Stimulated activated CD8-positive, alpha-beta memory T cell treated with anti-CD3 and anti-CD28 coated beads, Interleukin-4, amount 100 ng/mL, for 24 hours (primary cell): ENCODE results near the gene FHOD3.

Source experiments
- DNase-seq: peaks from one replicate; pipeline ENCODE4 v3.0.0-alpha.2; 2020; ENCODE audit warnings: low read depth

FHOD3 gene

DNA sequence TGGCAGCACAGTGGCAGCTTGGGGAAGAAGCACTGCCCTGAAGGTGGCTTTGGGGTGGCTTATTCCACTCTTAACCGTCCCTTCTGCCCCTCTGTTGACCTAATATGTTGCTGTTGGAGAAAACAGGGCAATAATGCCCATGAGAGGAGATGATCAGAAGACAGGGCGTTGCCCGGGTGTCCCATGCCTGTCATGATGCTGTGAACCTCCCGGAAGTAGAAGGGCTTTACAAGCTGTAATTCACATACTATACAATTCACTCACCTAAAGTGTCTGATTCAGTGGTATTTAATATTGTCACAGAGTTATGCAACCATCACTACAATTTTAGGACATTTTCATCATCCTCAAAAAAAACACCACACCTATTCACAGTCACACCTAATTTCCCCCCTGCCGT, 112.3 kb downstream of the FHOD3 start:
- no peak for DNase-seq

DNA sequence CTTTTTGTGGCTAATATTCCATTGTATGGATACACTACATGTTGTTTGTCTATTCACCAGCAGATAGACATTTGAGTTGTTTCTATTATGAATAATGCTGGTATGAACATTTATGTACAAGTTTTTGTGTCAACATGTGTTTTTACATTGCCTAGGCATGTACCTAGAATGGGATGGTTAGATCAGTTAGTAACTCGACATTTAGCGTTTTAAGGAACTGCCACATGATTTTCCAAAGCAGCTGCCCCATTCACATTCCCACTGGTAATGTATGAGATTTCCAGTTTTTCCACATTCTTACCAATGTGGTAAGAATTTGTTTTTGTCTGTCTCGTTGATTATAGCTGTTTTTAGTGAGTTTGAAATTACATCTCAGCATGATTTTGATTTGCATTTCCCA, 112.8 kb downstream of the FHOD3 start:
- no peak for DNase-seq

DNA sequence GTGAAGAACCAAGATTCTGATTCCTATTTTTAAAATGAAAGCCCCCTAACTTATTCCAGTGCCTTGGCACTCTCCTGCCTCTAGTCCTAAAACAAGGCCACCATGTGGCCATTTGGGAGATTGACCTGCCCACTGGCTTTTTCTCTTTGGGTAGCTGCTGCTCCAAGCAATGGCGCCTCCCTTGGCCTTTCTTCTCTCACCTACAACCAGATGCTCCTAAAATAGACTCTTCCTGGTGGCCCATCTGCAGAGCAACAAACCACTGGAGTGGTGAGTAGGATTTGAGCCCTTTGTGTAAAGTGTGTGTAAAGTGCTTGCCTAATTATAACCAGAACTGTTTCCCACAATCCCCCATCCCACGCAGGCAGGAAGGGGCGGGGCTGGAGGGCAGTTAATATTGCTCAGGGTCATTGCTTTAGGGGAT, 114.2 kb downstream of the FHOD3 start:
- DNase-seq: no peak

DNA sequence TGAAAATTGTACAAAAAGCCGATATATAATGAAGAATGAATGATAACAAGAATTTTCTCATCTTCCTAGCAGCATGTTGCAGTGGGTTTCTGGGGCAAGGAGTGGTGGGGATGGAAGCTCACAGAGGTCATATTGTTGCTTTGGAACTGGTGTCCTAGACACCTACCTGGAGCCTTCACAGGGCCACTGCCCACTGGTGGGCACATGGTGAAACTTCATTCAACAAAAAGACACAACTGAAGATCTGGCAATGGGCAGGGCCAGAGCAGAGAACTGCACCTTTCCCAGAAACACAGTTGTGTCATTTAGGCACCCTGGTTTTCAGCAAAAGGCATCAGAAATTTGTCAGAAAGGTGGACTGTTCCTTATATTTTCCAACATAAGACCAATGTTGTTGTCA, 115.3 kb downstream of the FHOD3 start:
- DNase-seq: no peak

DNA sequence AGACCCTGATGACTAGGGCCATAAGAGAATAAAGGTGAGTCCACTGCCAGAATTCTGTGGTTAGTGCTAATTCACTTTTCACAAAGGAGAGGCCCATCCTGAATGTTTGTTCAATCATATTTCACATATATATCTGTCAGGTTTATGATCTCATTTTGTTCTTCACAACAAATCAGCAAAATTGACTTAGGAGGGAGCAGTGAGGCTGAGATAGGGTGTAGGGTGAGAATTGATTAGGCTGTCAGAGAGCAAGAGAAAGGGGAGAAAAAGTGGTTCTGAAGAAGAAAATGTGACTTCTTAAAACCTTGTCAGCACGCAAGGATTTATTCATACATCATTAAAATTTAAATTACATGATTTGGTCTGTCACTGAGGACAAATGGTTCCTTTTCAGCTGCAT, 117.7 kb downstream of the FHOD3 start:
- no peak for DNase-seq

DNA sequence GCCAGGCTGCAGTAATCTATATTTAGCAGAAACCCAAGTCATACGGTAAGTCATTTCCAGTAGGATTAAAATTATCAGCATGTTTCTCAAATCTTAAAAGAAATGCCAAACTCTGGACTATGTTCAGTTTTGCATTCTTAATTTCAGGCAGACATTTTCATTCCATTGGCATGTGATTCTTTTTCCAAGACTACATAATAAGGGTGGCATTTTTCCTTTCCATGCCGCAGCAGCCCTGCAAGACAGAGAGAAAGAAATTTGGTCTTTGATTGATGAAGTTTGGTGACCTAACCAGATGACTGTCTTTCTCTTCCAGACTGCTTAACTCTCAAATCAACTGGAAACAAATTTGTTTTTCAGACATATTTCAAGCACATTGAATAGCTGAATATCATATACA, 118.1 kb downstream of the FHOD3 start:
- no peak for DNase-seq

DNA sequence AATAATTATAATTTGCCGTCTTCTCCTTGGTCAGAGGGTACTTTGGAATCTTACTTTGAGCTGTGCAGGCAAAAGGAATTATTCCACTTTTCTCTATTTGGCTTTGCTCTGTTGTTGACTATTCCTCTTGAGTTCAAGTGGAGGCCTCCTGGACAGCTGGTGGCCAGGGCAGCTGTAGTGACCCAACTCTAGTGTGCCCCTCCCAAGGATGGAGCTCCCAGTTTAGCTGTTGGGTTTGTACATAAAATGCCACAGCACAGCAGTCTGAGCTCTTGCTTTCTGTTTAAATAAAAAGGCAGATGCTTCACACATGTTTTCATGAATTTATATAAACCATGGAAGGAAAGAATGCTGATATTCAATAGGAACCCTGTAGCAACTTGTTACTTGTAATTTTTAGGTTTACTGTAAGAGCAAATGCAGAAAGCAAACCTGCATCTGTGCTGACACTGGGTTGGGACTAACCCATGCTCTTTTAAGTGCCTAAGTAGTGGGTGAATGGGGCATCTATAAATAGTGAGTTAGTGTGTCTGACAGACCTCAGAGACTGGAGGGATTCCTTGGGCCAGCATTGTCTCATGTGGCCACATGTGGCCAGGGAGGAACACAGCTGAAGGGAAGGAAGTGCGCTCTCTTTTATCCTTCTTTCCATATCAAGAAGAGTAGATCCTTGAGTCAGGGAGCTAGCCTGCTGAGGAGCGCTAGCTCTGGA, 121.8 kb downstream of the FHOD3 start:
- no peak for DNase-seq

DNA sequence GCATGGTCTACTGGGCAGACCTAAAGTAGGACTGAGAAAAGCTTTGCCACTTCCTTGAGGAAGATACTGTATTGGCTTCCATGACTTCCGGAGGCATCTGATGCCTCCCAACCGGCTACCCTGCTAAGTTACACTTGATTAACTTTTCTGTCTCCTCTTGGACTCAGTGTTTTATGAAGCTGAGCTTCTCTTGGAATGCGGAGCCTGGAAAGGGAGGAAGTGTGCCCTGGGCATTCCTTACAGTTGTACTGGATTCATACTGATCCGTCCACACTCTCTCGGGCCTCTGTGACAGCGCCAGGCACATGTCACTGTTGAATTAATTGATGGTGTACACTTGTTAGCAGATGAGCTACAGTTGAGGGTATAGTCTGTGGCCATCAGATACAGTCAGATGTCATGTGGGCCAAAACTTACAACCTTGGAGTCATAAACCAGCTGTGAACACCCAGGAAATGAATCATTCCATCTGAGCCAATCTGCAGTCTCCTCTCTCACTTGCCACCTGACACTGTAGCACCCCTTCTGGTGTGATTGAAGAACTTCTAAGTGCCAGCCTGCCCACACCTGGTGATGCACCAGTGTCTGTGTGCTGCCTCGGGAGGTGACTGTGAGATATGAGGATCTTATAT, 122.5 kb downstream of the FHOD3 start:
- no peak for DNase-seq

DNA sequence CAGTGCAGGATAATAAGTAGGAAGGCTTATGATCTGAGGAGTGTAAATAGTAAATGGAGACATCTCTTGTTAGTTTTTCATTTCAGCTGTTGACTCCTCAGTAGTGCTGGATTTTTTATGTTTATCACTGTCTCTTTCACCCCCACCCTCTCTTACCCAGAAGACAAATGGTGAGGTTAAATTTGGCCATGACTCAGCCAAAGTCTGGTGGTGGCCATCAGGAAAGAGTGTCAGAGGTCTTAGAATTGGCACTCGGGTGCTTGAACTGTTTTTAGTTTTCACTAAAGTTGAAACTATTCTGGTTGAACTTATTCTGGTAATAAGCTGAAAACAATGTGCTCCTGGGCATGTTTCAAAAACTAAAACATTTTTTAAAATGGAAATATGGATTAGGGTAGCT, 123.3 kb downstream of the FHOD3 start:
- DNase-seq: no peak

DNA sequence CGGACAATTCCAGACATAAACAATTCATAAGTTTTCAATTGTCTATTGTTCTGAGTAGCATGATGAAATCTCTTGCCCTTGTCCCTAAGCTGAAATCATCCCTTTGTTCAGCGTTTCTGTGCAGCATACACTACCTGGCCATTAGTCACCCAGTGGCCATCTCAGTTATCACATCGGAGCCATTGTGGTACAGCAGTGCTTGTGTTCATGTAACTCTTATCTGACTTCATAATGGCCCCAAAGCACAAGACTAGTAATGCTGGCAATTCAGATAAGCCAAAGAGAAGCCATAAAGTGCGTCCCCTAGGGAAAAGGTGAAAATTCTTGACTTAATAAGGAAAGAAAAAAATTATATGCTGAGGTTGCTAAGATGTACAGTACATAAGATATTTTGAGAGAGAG, 127.2 kb downstream of the FHOD3 start:
- no peak for DNase-seq

DNA sequence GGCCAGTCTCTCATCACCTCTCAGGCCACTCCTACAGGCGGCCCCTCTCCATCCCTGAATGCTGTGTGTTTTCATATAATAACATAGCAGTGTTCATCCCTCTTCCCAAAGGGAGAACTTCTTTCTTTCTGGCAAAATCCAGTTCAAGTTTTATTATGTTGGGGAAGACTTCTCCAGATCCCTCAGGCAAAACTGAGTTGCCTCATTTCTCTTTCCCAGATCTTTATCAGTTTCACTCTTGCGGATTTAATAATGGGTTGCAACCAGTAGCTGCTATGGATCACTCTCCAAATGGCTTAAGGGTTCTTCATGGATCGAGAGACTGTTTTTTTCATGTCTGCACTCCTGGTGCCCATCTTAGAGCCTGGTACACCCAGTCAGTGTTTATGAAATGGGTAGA, 129.9 kb downstream of the FHOD3 start:
- no peak for DNase-seq

DNA sequence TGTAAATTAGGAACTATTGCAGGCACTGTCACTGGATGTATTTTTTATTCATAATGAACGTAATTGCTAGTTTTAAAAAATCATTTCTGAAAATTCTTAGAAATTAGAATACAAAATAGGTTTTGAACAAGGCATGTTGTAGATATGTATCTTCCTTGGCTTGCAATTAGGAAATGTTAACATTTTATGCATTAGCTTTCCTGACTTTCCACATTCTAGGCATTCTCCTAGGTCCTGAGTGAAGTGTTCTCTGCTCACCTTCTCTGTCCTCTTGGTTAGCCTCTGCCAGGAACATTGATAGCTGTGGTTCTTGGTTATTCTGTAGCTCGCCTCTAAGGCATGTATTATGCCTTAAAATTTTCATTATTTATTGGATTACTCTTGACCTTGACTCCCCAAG, 130.3 kb downstream of the FHOD3 start:
- no peak for DNase-seq

DNA sequence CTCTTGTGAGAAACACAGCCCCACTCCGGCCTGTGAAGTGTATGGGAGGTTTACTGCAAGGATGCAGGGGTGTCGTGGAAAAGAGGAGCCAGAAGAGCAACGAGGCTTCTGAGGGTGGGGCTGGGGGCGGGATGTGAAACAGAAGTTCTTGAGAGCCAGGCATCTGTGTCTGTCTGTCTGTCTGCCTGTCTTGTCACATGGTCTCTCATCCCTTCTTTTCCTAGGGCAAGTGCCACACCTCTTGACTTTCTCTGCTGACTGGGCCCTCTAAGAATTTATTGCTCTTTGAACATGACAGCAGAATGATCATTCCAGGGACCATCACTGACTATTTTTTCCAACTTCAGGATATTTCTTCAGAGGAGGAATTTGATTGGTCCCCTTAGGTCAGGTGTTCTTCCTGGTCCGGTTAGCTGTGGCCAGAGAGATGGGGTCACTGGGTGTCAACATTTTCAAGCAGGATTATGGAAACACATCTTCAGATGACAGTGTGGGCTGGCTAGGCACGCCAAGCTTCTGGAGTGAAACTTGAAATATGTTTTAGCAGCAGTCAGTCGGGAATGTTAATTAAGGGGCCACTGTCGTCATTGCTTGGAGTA, 131.0 kb downstream of the FHOD3 start:
- no peak for DNase-seq

DNA sequence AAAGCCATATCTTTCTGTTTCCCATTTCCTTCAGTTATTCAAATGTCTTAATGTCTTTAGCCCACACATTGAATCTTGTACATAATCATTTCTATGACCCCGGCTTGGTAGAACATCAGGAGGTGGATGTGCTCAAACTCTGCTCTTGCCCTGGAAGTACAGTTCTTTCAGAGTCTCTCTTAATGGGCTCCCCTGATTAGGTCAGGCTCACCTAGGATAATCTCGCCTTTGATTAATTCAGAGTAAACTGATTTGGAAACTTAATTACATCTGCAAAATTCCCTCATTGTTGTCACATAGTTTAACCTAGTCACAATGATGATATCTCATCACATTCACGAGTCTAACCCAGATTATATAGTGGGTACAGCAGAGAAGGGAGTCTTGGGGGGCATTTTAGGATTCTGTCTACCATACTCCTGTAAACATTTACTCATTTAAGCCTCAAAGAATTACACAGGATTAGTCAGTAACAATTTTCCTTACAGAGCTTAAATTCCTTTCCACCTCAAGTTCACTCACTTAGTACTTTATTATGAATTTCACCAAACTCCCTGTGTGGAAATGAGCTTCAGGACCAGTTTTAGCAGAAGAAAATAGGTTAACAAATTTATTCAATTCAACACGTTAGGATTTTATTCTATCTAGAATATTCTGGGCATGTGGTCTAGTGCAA, 135.5 kb downstream of the FHOD3 start:
- no peak for DNase-seq

DNA sequence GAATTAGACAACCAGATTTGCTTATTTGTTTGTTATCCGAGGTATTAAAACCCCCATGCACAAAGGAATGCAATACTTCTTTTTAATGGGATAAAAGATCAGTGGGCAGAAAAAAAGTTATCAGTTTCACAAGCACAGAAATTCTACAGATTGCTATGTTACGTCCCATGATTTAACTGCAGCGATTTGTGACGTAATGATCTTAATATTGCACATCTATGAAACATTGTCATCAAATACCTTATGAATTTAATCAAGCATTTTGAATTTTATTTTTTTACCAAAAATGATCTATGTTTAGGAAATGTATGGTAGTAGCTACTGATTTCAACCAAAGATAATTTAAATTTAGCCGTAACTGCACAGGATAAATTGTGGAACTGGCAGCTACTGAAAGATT, 138.9 kb downstream of the FHOD3 start:
- no peak for DNase-seq

DNA sequence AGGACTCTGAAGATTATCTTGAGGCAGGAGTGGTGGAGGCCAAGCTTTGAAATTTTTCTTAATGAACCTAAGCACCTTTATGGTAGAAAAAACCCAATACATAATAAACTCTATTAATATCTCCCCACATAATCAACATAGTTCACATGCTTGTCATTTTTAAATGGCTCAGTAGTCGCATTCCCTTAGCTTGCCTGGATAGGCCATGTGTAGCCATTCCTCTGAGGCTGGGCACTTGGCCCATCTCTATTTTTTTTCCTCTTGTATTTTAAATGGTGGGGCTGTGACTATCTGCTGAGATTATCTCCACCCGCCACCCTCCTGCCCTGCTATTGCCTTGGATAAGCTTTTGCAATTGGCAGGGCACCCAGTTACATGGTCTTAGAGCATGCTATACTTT, 143.1 kb downstream of the FHOD3 start:
- DNase-seq: no peak

DNA sequence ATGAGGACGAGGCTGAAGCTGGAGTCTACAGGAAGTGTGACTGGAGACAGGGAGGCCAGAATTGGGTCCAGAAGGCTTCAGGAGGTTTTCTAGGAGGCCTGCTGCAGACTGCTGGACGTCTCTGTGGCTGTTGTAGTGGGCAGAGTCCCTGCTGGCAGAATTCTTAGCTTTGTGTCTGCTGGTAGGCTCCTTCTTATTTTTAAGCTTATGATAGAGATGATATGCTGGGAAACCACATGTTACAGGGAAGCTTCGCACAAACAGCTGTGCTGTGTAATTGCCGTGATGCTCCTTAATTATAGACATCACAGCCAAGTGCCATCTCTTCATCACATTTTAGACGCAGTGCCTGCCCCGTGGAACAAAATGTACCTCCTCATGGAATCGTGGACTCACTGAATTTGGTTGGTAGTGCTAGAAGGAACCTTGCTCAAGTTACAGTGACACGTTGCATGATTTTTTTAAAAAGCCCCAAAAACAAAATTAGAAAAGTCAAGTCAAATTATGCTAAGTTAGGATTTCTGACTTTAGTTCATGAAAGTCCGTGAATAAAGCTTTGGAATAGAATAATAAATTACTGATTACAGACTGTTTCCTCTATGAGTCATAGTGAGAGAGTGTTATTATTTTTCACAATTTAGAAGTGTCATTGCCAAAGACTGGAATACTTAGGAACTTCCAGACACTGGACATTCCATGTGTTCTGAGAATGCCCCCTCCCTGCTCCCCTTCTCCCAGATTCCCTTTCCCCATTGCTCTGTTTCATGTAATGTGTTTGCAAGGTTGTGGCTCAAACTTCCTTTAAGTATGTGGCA, 144.1 kb downstream of the FHOD3 start:
- DNase-seq: no peak

DNA sequence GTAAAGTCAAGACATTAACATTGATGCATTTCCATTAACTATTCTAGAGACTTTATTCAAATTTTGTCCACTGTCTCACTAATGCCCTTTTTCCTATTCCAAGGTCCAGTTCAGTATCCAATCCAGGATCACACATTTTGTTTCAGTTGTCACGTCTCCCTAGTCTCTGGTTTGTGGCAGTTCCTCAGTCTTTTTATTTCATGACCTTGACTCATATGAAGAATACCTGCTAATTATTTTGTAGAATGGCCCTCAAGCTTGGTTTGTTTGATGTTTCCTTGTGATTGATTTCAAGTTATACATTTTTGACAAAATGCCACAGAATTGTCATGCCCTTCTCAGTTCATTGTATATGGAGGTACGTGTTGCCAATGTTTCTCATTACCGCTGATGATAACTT, 145.2 kb downstream of the FHOD3 start:
- no peak for DNase-seq

DNA sequence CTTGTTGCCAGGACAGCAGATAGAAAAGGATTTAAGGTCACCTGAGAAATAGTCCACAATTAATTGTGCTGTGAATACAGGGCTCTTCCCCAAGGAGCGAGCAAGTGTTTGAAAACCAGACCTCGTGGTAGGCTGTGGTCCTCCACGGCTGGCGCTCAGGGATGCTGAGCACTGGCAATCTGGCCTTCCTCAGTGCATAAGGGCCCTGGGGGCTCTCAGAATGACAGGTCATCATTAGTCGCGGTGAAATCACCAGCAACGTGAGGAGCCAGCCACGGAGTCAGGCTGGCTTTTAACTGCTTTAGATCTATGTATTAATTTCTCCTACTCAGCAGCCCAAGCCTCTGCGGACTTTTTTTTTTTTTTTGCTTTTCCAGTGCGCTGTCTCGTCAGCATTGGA, 148.5 kb downstream of the FHOD3 start:
- DNase-seq: no peak

DNA sequence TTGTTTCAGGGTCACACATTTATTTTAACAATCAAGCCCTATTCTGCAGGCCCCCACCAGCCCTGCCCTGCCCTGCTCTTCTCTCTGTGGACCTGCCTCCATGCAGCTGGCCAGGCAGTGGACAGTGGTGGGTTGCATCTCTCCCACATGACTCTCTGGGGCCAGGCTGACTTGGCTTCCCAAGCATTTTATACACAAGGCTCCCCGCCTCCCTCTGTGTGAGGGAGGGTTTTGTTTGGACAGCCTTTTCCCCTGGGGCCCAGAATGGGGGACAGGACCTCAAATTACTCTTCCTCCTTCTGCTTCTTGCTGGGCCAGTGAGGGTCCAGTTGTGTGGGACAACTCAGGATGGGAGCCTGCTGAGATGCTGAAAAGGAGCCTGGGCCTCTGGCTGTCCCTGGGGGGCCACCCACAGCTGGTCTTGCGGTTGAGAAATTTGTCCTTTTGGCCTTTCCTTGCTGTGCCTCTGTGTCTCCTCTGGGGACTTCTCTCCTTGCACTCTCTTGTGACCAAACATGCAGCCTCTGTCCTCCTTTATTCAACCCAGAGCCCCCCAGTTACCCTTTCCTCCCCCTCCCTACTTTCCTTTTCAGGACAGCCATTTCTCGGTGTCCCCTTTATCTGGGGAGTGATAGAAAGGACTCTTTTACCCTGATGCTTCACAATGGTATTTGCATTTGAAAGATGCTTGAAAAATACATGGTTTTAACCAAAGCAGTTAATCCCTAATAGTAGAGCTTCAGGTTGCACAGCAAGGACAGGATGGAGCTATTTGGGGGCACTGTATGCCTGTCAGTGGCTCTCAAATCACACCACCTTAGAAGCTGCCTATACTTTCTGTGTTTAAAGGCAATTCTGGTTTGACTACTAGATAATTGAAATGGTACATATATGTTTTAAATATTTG, 151.1 kb downstream of the FHOD3 start:
- DNase-seq: no peak

DNA sequence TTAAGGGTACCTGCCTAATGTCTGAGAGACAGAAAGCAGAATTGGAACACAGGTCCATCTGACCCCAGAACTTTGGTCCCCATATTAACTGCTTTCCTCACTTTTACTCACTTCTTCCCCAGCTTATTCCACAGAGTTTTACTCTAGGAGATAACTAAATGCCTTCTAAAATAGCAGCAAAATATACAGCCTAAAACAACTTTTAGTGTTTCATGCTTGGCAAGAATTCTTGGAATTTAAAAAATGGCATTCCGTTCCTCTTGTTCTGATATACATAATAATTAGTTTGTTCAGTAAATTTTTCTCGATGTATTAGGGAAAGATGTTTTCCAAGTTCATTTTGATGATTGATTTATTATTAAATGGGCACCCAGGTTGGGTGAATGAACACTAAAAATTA, 151.9 kb downstream of the FHOD3 start:
- no peak for DNase-seq
